Measurements from ENCODE around the gene SLC39A8. TPM values are rescaled to one million over a fixed set of nuclear protein-coding genes. Genes with fewer than 3 reads are reported as not detected.

Gene SLC39A8
- total RNA-seq, 2 donors from 2014 or later: 11.1 to 19.2 TPM

DNA sequence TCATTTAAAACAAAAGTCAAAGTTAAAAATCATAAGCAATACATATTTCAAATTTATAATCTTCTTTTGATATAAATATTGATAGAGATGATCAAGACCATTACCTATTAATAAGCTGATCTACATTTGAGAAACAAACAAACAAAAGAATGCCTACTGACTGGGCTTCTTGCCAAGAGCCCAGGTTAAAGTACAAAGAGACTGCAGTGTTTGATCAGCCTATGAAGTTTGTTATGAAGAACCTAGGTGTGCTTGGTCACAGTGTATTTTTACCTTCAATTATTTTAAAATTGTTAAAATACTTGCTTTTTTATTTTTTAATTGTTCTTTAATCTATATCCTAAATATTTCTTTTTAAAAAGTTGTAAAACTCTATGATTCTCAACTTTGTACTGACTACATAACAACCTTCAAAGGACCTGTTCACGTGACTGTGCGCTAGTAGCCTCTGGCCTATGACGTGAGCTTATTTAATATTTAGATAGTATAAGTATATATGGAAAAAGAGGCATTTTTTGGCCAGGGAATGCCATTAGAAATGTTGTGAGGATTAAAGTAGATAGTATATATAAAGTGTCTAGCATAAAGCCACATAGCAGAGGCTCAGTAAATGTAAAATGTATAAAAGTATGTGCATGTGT lies 11.4 kb upstream of the SLC39A8 start:
- no peak overlapping the region for H3K4me3 ChIP-seq
- H3K9me3 ChIP-seq: no peaks in the 10 kb centered on the region
- 99% methylated on average over 3 of the region's 3 CpGs for WGBS
- intact Hi-C loops (cut with DNase I): no loop called here
- no peak overlapping the region for H3K27ac ChIP-seq
- TF ChIP-seq, protein P1, sequence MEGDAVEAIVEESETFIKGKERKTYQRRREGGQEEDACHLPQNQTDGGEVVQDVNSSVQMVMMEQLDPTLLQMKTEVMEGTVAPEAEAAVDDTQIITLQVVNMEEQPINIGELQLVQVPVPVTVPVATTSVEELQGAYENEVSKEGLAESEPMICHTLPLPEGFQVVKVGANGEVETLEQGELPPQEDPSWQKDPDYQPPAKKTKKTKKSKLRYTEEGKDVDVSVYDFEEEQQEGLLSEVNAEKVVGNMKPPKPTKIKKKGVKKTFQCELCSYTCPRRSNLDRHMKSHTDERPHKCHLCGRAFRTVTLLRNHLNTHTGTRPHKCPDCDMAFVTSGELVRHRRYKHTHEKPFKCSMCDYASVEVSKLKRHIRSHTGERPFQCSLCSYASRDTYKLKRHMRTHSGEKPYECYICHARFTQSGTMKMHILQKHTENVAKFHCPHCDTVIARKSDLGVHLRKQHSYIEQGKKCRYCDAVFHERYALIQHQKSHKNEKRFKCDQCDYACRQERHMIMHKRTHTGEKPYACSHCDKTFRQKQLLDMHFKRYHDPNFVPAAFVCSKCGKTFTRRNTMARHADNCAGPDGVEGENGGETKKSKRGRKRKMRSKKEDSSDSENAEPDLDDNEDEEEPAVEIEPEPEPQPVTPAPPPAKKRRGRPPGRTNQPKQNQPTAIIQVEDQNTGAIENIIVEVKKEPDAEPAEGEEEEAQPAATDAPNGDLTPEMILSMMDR (IDR thresholded peaks at IDR 0.05): no peak
- TF ChIP-seq POLR2A (IDR thresholded peaks at IDR 0.05): no peak
- TF ChIP-seq POLR2AphosphoS5 (IDR thresholded peaks at IDR 0.05): no peak
- no peaks in the 10 kb centered on the region for H3K27me3 ChIP-seq (replicated peaks; ENCODE audit: insufficient read depth)
- H3K4me1 ChIP-seq (replicated peaks): no peaks in the 10 kb centered on the region
- H3K36me3 ChIP-seq: no peaks in the 10 kb centered on the region
- DNase-seq (ENCODE audit: low spot score): no peak

DNA sequence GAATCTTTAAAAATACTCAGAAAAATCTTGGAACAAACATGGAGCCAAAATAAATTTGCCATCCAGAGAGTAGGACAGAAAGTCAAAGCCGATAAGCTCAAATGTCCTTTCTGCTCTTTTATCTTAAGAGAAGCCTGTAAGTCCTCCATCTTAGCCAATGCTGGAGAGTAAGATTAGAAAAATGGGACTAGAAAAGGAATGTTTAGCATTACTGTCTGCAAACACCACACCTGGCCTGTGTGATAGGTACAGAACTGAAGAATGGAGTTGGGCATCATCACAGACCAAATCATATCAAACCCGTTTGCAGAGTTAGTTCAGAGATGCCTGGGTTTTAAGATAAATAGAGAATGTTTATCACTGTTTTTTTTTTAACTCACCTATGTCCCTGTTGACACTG lies 10.5 kb upstream of the SLC39A8 start:
- Histone ChIP-seq H3K9me3 (no peaks in the 10 kb centered on the region), H3K27ac (no peak overlapping the region), H3K27me3 (replicated peaks; ENCODE audit: insufficient read depth) (no peaks in the 10 kb centered on the region), H3K4me3 (no peak overlapping the region), H3K36me3 (no peaks in the 10 kb centered on the region), H3K4me1 (replicated peaks) (no peaks in the 10 kb centered on the region)
- intact Hi-C loops (cut with DNase I): no loop called here
- TF ChIP-seq, protein P1 (IDR thresholded peaks at IDR 0.05): no peak
- TF ChIP-seq POLR2A (IDR thresholded peaks at IDR 0.05): no peak
- no peak for TF ChIP-seq POLR2AphosphoS5 (IDR thresholded peaks at IDR 0.05)
- WGBS: 88% methylated on average over 2 of the region's 2 CpGs
- DNase-seq (ENCODE audit: low spot score): no peak

- no peak overlapping the region for H3K4me3 ChIP-seq
- TF ChIP-seq POLR2AphosphoS5 (IDR thresholded peaks at IDR 0.05): no peak
- TF ChIP-seq, protein P1 (IDR thresholded peaks at IDR 0.05): no peak
- TF ChIP-seq POLR2A (IDR thresholded peaks at IDR 0.05): no peak
- no peaks in the 10 kb centered on the region for H3K9me3 ChIP-seq
- intact Hi-C loops (cut with DNase I): no loop called here
- H3K27me3 ChIP-seq (replicated peaks; ENCODE audit: insufficient read depth): no peaks in the 10 kb centered on the region
- 83% methylated on average over 2 of the region's 2 CpGs for WGBS
- H3K27ac ChIP-seq: no peak overlapping the region
- DNase-seq (ENCODE audit: low spot score): no peak
- H3K4me1 ChIP-seq (replicated peaks): no peaks in the 10 kb centered on the region
- H3K36me3 ChIP-seq: no peaks in the 10 kb centered on the region
Observed at GRCh38 chr4:102354671-102355454, 9.6 kb upstream of the SLC39A8 start.

DNA sequence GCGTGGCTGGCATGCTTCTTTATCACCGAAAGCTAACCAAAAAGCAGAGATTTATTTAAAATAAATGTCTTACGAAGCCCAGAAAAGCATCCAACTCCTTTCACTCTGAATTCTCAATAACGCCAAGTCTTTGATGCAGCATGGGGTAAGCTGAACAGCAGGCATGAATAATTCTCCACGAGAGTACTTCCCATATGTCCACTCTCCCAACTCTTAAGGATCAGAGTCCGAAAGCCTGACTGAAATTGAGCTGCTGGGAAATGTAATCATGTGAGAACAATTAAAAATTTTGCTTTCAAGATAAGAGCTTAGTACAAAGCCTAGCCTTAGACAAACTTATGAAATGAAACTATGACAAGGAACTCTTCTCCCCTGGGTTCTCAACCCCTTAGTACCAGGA lies 7.5 kb upstream of the SLC39A8 start:
- Histone ChIP-seq H3K9me3 (no peaks in the 10 kb centered on the region), H3K27me3 (replicated peaks; ENCODE audit: insufficient read depth) (no peaks in the 10 kb centered on the region), H3K4me1 (replicated peaks) (no peaks in the 10 kb centered on the region), H3K36me3 (no peaks in the 10 kb centered on the region), H3K4me3 (no peak overlapping the region), H3K27ac (no peak overlapping the region)
- WGBS: 80% methylated on average over 6 of the region's 6 CpGs
- TF ChIP-seq POLR2AphosphoS5 (IDR thresholded peaks at IDR 0.05): no peak
- TF ChIP-seq, protein P1 (IDR thresholded peaks at IDR 0.05): no peak
- TF ChIP-seq POLR2A (IDR thresholded peaks at IDR 0.05): no peak
- no peak for DNase-seq (ENCODE audit: low spot score)
- intact Hi-C loops (cut with DNase I): no loop called here

DNA sequence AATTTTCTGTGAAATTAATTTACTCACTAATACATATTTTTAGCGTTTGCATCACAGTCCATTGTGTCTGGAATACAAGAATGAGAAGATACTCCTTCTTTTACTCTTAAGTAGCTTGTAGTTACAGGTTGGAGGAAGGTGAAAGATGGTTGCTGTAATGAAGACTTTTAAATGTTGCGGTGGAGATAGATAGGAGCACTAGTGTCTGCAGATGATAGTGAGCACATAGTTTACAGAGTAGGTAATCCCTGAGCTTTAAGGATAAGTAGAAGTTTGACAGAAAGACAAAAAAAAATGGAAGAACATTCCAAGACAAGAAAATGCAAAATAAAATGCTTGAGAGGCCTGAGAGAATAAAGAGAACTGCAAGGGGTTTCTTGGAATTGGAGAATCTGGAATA lies 5.4 kb upstream of the SLC39A8 start:
- intact Hi-C loops (cut with DNase I): no loop called here
- DNase-seq (ENCODE audit: low spot score): no peak
- H3K4me1 ChIP-seq (replicated peaks): no peaks in the 10 kb centered on the region
- no peaks in the 10 kb centered on the region for H3K27me3 ChIP-seq (replicated peaks; ENCODE audit: insufficient read depth)
- no peak overlapping the region for H3K27ac ChIP-seq
- H3K9me3 ChIP-seq: no peaks in the 10 kb centered on the region
- H3K36me3 ChIP-seq: no peaks in the 10 kb centered on the region
- TF ChIP-seq POLR2A (IDR thresholded peaks at IDR 0.05) (no peak), POLR2AphosphoS5 (IDR thresholded peaks at IDR 0.05) (no peak)
- TF ChIP-seq, protein P1 (IDR thresholded peaks at IDR 0.05): no peak
- no peak overlapping the region for H3K4me3 ChIP-seq
- whole genome bisulfite sequencing: 91% methylated on average over 2 of the region's 2 CpGs

Measured in prostate gland (tissue), 2 donors.